GM12891 (cell line): Measurements from ENCODE around the gene SPINDOC.

Source experiments
- PAX5 ChIP-seq: IDR thresholded peaks from 2 replicates; pipeline ENCODE4 v1.6.1; 2011; ENCODE audit warnings: low read length, moderate library complexity, mild to moderate bottlenecking; ENCODE audit not compliant: insufficient read depth, severe bottlenecking
- POLR2A ChIP-seq: IDR thresholded peaks from 2 replicates; pipeline ENCODE4 v1.6.1; 2011; ENCODE audit warnings: low read depth, low read length, control low read depth
- POLR2AphosphoS5 ChIP-seq: IDR thresholded peaks from 2 replicates; pipeline ENCODE4 v1.6.1; 2011; ENCODE audit warnings: low read depth, low read length, control low read depth
- SPI1 ChIP-seq: IDR thresholded peaks from 2 replicates; pipeline ENCODE4 v1.6.1; 2011; ENCODE audit warnings: low read depth, low read length, control low read depth
- TAF1 ChIP-seq: IDR thresholded peaks from 2 replicates; pipeline ENCODE4 v1.6.1; 2011; ENCODE audit warnings: low read depth, low read length, control low read depth

GRCh38 chr11:63843041-63843440, 29.8 kb downstream of the SPINDOC start:
- TF ChIP-seq POLR2AphosphoS5 (no peak), POLR2A (no peak), PAX5 (no peak), TAF1 (no peak), SPI1 (no peak)
